ENCODE measurements around the gene DCAF8L1.
"Not testable (repeated sequence)": the region's sequence is repeated elsewhere in the genome, so short reads cannot be mapped to it uniquely, and the experiment has no call there.

The DCAF8L1 gene

DNA sequence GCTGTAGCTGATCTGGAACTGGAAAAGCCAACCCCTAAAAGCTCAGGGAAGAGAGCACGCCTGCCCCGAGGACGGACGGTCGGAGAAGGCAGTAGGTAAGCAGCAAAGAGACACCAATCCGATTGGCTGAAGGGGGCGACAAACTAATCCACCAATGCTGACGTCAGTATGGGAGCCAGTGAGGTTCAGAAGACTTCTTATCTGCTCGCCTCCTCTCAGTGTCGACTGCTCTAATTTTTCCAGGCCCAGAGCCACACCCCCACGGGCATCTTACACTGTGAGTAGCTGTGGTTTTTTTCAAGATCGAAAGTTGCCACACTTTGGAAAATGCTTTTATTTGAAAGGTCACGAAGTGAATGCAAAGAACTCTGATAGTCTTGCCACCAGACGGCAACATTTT is at the start of gene DCAF8L1:
Gene DCAF8L1, minus strand, starts transcription at position 101 of the 400 bp plus-strand sequence. CDS start 115 bp downstream, outside the sequence.
- no peak for DNase-seq (ENCODE audit: low read depth)

DNA sequence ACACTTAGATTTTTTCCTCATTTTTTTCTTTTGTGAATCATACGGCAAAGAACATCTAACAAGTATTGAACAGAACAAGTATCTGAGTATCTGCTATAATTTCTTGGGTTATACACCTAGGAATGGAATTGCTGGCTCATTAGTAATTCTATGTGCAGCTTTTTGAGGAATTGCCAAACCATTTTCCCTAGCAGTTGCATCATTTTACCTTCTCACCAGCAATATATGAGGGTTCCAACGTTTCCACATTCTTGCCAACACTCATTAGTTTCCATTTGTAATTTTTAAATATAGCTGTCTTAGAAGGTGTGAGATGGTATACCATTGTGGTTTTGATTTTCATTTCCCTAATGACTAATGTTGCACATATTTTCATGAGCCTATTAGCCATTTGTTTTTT is 41.1 kb upstream of the DCAF8L1 start:
- DNase-seq (ENCODE audit: low read depth) = peak; percentile 0

DNA sequence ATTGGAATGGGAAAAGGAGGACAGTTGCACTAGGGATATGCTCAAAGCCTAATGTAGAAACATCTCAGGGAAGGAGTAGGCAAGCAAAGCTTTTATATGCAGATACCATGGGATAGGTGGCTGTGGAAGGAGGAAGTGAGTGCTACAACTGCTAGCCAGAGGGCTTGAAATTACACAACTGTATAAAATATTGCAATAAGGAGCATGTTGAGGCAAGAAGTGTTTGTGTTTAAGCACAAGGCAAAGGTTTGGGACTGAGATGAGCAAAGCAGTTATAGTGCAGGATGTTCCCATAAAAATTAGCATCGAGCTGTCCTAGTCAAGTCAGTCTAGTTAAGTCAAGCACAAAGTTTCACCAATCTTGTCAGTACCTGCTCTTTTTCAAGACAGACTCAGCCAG is 35.6 kb upstream of the DCAF8L1 start:
- no peak for DNase-seq (ENCODE audit: low read depth)

DNA sequence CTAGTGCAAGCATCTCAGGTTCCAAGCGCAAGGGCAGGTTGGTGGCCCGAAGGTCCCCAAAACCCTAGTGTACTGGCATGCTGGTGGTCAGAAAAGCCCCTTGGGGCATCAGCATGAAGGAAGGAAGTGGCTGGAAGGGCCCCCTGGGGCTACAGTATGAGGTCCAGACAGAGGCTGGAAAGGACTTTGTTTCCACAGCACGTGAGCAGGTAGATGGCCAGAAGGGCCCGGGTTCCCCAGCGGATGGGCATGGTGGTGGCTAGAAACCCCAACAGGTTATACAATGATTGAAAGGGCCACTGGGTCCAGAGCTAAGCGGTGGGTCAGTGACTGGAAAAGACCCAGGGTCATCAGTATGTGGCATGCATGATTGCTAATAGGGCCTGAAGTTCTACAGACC is 34.7 kb upstream of the DCAF8L1 start:
- no peak for DNase-seq (ENCODE audit: low read depth)

DNA sequence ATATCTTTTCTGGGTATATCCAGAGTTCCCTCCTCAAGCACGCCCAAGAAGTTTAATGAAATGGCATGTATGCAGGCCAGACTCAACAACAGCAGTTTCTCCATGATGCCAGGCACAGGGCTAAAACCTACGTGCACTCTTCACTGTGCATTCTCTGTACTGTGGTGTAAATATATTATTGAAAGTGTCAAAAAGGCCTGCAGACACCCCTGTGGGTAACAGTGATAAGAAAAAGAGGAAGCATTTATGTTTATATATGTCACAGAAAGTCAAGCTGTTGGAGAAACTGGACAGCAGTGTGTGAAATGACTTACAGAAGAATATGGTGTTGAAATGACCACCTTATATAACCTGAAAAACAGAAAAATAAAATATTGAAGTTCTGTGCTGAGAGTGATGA is 29.6 kb upstream of the DCAF8L1 start:
- DNase-seq (ENCODE audit: low read depth) = no peak

DNA sequence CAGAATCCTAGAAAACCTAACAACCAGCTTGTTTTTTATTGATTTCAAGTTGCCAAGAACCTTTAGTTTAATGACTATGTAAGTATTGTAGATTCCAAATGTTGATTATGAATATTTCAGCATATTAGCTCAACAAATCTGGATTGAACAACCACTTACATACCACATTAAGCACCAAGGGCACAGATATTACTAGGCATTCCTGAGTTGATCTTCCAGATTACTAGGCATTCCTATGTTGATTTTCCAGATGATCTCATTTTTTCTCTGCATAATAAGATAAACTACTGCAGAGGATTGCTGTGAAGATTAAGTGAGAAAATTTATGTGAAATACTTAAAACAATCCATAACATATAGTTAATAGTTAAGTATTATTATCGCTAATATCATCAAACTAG is 17.4 kb upstream of the DCAF8L1 start:
- DNase-seq (ENCODE audit: low read depth) = peak; percentile 4

DNA sequence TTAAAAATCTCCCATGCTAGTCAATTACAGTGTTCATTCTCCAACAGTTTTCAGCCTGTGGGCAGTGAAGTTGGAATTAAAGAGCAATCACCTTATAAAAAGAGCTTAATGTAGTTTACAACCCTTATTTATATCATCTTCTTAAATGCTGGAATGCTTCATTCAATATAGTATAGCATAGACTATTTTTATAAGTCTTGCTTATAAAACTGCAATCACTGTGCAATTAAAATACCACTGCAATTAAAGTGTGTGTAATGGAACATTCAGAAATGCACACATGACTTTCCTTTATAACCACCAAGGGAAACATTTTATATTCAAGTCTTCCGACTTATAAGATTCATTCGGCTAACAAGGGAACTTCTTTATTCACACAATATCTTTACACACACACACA is 16.4 kb upstream of the DCAF8L1 start:
- DNase-seq (ENCODE audit: low read depth) = no peak

DNA sequence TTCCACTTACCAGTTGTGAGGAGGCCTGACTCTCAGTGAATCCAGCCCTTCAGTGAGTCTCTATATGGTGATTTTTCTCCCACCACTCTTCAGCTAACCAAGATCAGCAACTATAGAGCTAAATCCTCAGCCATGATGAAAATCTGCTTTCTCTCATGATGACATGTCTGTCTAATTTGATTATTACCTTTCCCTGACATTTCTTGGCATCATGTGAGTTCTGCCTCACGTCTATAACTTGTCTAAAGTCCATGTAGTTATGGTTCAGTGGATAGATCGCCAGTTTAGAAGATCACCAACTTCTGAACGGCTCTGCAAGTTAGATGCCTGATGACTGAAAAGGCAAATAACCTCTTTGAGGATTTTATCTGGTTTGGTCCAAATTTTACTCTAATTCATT is 14.9 kb upstream of the DCAF8L1 start:
- no peak for DNase-seq (ENCODE audit: low read depth)

DNA sequence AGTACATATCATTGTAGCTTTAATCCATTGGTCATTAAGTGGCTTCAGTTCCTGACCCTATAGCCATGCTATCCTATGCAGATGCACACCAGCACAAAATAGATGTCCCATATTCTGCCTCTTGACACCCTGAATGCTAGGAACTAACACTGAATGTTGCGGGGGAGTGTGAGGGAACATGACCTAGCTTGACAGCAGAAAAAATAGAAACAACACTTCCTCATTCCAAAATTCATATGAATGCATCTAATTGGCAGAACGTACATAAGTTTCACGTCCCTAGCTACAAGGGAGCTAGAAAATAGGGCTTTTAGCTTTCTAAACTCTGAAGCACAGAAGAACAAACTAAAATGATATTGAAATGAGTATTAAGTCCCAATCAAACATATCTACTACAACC is 14.4 kb upstream of the DCAF8L1 start:
- DNase-seq (ENCODE audit: low read depth) = no peak

DNA sequence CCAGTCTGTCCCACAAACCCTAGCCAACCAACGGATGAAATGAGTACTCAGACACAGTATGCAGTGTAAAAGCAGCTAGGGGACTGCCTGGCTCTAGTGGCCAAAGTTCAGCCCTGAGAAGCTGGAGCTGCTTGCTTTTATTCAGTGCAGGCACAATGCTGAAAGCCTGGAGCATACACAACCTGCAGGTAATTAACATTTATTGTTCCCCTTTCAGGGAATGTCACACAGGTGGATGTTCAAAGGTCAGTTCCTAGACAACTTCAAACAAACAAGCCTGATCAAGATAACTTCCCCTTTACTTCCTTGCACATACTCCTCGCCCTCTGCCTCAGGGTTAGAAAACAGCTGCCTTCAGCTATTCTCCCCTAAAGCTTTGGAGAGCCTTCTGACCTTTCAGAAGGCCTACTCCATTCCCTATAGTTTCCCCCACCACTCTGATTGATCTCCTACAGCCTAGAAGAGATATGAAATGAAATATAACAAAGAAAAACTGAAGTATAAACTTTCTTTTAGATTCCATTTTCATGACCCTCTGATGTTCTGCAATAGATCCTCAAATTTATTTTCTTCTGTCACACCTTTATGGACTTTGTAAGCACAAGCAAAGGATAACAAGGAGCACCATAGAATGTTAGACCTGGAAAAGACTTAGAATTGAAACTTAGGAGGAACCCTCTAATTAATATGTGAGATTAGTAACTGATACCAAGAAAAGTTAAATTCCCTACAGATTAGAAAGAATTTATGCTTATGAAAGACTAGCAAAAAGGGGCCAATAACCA is 6.8 kb upstream of the DCAF8L1 start:
- DNase-seq (ENCODE audit: low read depth) = no peak

DNA sequence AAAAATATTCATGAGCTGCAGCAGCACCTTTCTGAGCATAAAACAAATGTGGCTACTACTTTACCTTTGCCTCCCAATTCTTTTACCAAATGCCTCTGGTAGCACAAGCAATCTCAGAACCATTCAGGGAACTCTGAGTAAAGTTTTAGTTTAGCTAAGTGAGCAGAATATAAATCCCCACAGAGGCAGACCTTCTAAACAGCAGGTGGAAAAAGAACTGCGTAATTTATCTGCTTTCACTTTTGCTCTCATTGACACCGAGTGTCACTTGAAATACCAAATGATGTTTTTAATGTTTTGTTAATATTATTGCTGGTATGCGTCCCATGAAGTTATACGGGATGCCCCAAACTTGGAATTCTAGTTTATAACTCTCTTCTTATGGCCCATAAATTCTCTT is 4.3 kb downstream of the DCAF8L1 start:
- not testable (repeated sequence) for DNase-seq (ENCODE audit: low read depth)

DNA sequence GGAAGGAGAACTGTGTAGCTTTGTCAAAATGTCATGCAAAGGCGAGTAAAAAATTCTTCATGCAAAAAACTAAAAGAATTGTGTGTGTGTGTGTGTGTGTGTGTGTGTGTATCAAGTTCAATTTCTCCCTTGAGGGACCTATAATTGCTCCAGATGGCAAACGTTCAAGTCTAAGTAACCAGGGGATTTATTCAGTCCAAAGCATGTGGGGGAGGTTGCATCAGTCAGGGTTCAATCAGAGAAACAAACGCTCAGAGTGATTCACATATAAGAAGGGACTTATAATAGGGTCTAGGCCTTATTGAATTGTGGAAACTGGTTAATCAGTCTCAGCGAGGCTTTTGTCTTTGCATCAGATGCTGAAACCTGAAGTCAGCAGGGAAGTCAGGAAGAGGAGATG is 5.0 kb downstream of the DCAF8L1 start:
- DNase-seq (ENCODE audit: low read depth) = no peak

DNA sequence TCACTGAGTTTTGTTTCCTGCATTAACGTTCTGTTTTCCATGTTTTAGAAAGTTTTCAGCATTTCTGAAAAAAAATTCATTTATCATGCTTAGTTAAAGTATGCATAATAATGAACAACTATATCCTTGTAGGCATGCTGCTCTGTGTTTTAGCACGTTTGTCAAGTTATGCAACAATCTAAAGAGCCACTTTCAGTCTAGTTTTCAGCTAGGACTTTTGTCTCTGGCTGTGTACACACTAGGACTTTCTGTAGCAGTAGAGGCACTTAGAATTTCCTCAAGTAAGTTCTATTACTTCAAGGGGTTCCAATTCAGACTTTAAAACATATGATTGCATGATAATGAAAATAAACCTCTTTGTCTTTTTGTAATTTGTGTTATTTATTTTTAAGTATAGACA is 12.4 kb downstream of the DCAF8L1 start:
- DNase-seq (ENCODE audit: low read depth) = no peak

DNA sequence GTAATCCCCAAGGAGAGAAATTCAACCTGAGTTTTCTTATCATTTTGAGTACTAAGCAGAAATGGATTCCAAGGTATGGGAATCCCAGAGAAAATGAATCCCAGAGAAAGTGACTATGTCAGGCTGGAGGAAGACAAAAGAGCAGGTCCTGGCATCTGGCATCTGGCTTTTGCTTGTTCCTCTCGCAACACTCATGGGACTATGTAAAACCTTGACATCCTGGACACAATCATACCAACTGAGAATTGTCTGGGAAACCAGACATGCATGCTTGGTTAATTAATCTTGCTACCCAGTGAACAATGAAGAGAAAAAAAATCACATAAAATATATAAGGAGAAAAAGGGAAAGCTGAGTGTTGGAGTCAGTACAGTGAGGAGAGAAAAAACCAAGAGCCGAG is 12.9 kb downstream of the DCAF8L1 start:
- no peak for DNase-seq (ENCODE audit: low read depth)

DNA sequence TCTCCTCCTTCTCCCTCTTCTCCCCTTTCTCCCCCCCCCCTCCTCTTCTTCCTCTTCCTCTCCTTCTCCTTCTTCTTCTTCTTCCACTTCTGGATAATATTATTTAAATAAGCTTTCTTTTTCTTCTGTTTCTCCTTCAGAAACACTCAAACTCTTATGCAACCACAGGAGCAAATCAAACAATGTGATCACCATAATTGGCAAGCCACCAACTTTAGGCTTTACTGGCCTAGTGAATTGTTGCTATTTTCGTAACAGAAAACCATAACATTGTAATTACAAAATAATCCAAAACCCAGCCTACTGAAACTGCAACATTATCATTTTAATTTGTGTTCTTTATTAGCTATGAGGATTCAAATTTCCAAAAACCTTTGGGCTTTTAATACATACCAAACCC is 14.3 kb downstream of the DCAF8L1 start:
- peak; percentile 10 for DNase-seq (ENCODE audit: low read depth)

DNA sequence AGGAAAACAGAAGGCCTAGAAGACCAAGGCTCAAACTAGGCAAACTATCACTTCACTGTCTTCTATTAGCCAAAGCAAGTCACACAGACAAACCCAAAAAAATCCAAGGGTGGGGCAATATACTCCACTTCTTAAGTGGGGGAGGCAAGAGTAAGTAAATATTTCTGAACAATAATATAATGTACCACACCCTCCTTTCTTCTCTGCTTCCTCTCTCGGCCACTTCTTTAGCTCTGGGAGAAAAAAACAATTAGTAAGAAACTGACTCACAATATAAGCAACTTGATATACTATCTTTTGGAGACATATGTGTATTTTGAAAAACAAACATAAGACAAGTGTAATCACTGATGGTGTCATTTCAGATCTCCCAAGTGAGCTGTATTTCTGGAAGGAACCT is 14.8 kb downstream of the DCAF8L1 start:
- no peak for DNase-seq (ENCODE audit: low read depth)

DNA sequence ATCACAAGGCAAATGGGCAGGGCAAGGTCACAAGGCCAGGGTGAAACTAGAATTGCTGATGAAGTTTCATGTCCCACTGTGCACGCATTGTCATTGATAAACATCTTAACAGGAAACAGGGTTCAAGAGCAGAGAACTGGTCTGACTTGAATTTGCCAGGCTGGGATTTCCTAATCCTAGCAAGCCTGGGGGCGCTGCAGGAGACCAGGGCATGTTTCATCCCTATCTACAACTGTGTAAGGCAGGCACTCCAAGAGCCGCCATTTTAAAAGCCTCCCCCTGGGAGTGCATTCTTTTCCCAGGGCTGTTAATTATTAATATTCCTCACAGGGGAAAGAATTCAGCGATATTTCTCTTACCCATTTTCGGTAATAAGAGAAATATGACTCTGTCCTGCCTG is 15.9 kb downstream of the DCAF8L1 start:
- not testable (repeated sequence) for DNase-seq (ENCODE audit: low read depth)

DNA sequence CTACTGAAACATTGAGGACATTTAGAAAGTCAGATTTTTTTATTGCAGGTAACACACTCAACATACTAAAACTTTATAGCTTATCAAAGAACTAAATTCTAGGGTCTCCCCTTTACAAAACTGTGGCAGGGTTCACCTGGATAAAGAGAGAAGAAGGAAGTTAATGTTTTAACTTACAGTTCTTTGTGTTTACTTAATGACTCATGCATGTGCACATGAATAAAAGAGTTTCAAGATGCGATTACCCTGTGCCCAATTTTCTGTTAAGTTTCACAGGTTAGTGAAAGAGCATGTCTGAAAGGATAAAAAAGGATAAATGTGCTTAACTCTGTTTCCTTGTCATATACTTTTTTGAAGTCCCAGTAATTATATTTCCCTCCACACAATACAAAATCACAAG is 16.8 kb downstream of the DCAF8L1 start:
- no peak for DNase-seq (ENCODE audit: low read depth)

DNA sequence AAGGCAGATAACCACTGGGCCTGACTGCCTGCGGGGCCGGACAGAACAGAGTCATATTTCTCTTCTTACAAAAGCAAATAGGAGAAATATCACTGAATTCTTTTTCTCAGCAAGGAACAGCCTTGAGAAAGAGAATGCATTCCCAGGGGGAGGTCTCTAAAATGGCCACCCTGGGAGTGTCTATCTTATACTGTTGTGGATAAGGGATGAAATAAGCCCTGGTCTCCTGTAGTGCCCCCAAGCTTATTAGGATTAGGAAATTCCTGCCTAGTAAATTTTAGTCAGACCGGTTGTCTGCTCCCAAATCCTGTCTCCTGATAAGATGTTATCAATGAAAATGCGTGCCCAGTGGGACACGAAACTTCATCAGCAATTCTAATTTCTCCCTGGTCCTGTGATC is 20.8 kb downstream of the DCAF8L1 start:
- not testable (repeated sequence) for DNase-seq (ENCODE audit: low read depth)

DNA sequence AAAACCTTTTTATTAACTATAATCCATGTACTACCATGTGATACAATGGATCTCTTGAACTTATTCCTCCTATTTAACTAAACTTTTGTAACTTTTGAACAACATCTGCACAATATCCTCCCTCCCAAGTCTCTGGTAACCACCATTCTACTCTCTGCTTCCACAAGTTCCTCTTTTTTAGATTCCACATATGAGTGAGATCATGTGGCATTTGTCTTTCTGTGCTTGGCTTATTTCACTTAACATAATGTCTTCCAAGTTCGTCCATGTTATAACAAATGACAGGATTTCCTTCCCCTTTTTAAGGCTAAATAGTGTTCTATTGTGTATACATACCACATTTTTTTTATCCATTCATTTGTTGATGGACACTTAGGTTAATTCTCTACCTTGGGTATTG is 28.1 kb downstream of the DCAF8L1 start:
- no peak for DNase-seq (ENCODE audit: low read depth)

DNA sequence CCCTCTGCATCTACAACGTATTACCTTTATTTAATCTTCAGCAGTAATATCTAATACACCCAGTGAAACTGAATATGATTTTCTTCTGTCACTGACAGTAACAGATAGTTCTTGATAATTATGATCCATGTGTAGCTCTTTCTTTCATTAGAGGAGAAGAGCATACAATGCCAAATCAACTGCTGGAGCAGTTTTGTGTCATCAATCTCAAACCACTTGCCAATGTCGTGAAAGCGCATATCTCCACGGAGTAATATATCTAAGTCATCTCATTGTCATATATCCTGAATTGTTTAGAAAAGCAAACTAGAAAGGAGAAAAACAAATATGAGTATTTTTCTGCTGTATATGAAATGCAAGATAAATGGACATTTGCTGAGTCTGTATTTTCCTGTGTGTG is 47.9 kb downstream of the DCAF8L1 start:
- DNase-seq (ENCODE audit: low read depth) = no peak
